Measurements from ENCODE around the gene FGR.

GRCh38 chr1:27644369-27645070 lies 9.5 kb upstream of the FGR start:
- TF ChIP-seq CTCF (IDR thresholded peaks at IDR 0.05; ENCODE audit: insufficient read depth, low read depth, low read length), result no peak
- TF ChIP-seq EZH2 (IDR thresholded peaks at IDR 0.05; ENCODE audit: insufficient read depth, low read length), result no peak

All from astrocyte (in vitro differentiated cells and primary cell).